Fibroblast of skin of left quadriceps (primary cell): Measurements from ENCODE around the gene IGSF8.

Experiments
- DNase-seq, 2 experiments: peaks; one replicate each; pipeline ENCODE4 v3.0.0-alpha.2; 2013; ENCODE audit warnings: low read depth in 2 of 2

Gene IGSF8

GRCh38 chr1:160097911-160098851 lies at the start of gene IGSF8:
Gene IGSF8 (minus strand): TSS chr1:160098619. CDS start chr1:160098472, 147 bp downstream.
- DNase-seq = peak; percentile 49 to 52

- DNase-seq = no peak
Measured at GRCh38 chr1:160148121-160148520, 49.7 kb upstream of the IGSF8 start.

- DNase-seq = no peak
Measured at GRCh38 chr1:160146107-160146506, 47.7 kb upstream of the IGSF8 start.

- no peak for DNase-seq
Measured at GRCh38 chr1:160144921-160145320, 46.5 kb upstream of the IGSF8 start.

GRCh38 chr1:160143695-160144094 lies 45.3 kb upstream of the IGSF8 start:
- no peak for DNase-seq

GRCh38 chr1:160139840-160140239 lies 41.4 kb upstream of the IGSF8 start:
- DNase-seq = no peak

- no peak for DNase-seq
Measured at GRCh38 chr1:160137216-160137862, 38.9 kb upstream of the IGSF8 start.

GRCh38 chr1:160136926-160137200 lies 38.4 kb upstream of the IGSF8 start:
- no peak for DNase-seq

- DNase-seq = no peak
Measured at GRCh38 chr1:160136121-160136925, 37.9 kb upstream of the IGSF8 start.

GRCh38 chr1:160134791-160135572 lies 36.6 kb upstream of the IGSF8 start:
- no peak for DNase-seq

GRCh38 chr1:160133990-160134770 lies 35.8 kb upstream of the IGSF8 start:
- no peak for DNase-seq

- no peak for DNase-seq
Measured at GRCh38 chr1:160131803-160132565, 33.6 kb upstream of the IGSF8 start.

- DNase-seq = no peak
Measured at GRCh38 chr1:160130939-160131338, 32.5 kb upstream of the IGSF8 start.

- no peak for DNase-seq
Measured at GRCh38 chr1:160130486-160130885, 32.1 kb upstream of the IGSF8 start.

- DNase-seq = no peak
Measured at GRCh38 chr1:160129966-160130365, 31.5 kb upstream of the IGSF8 start.

- DNase-seq = no peak
Measured at GRCh38 chr1:160129558-160129957, 31.1 kb upstream of the IGSF8 start.

- DNase-seq = no peak
Measured at GRCh38 chr1:160129046-160129445, 30.6 kb upstream of the IGSF8 start.

- DNase-seq = no peak
Measured at GRCh38 chr1:160128636-160129035, 30.2 kb upstream of the IGSF8 start.

- no peak for DNase-seq
Measured at GRCh38 chr1:160127865-160128523, 29.6 kb upstream of the IGSF8 start.

GRCh38 chr1:160127381-160127780 lies 29.0 kb upstream of the IGSF8 start:
- no peak for DNase-seq
